C4-2B (cell line): ENCODE measurements around the gene PPP1R14D.
"Not testable (repeated sequence)": the region's sequence is repeated elsewhere in the genome, so short reads cannot be mapped to it uniquely, and the experiment has no call there.

Experiments used
- H3K27ac ChIP-seq: fragments of 450-650 bp; 2 replicates; pipeline ENCODE4 v1.5.1; 2017
- ZFX ChIP-seq: fragments of 450-650 bp; IDR thresholded peaks from 2 replicates; pipeline ENCODE4 v1.6.1; 2017
- TF ChIP-seq, protein P1 (sequence below): fragments of 450-650 bp; conservative IDR thresholded peaks from 2 replicates; pipeline ENCODE4 v1.5.1; 2017; ENCODE audit warnings: mild to moderate bottlenecking

The PPP1R14D gene

GRCh38 chr15:40870716-40871115 lies 42.2 kb upstream of the PPP1R14D start:
- no peak for TF ChIP-seq ZFX
- H3K27ac ChIP-seq: peak overlapping the region; percentile 92

DNA sequence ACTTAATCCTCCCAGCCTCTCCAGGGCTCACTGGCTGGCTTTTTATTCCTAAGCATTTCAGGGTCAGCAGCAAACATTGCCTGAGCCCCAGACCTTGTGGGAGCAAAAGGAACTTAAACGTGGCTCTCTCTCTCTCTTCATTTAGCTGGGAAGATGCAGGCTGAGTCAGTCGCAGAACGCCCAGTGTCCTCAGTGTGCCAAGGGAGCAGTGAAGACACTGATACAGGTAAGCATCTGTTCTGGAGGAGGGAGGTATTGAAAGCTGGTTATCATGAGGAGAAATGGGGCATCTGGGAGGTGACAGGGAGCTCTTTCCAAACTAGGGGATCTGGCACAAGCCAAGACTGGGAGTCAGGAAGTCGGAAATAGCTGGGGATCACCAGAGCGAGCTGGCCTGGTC lies 41.2 kb upstream of the PPP1R14D start:
- TF ChIP-seq, protein P1, sequence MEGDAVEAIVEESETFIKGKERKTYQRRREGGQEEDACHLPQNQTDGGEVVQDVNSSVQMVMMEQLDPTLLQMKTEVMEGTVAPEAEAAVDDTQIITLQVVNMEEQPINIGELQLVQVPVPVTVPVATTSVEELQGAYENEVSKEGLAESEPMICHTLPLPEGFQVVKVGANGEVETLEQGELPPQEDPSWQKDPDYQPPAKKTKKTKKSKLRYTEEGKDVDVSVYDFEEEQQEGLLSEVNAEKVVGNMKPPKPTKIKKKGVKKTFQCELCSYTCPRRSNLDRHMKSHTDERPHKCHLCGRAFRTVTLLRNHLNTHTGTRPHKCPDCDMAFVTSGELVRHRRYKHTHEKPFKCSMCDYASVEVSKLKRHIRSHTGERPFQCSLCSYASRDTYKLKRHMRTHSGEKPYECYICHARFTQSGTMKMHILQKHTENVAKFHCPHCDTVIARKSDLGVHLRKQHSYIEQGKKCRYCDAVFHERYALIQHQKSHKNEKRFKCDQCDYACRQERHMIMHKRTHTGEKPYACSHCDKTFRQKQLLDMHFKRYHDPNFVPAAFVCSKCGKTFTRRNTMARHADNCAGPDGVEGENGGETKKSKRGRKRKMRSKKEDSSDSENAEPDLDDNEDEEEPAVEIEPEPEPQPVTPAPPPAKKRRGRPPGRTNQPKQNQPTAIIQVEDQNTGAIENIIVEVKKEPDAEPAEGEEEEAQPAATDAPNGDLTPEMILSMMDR: no peak
- TF ChIP-seq ZFX: no peak
- peak overlapping the region; percentile 92; the same call in 1 of the 2 replicates for H3K27ac ChIP-seq

DNA sequence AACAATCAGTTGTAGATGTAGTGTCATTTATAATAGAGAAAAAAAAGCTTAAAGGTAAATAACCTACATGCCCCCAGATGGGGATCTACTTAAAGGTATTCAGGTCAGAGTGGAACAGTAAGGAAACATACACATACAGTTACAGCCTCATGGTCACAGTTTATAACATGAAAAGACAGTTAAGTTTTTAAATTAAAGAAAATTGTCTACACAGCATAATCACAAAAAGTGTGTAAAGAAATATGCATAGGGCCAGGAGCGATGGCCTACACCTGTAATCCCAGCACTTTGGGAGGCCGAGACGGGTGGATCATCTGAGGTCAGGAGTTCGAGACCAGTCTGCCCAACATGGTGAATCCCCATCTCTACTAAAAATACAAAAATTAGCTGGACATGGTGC lies 38.7 kb upstream of the PPP1R14D start:
- H3K27ac ChIP-seq: no peak overlapping the region
- TF ChIP-seq ZFX: no peak
- TF ChIP-seq, protein P1: no peak

DNA sequence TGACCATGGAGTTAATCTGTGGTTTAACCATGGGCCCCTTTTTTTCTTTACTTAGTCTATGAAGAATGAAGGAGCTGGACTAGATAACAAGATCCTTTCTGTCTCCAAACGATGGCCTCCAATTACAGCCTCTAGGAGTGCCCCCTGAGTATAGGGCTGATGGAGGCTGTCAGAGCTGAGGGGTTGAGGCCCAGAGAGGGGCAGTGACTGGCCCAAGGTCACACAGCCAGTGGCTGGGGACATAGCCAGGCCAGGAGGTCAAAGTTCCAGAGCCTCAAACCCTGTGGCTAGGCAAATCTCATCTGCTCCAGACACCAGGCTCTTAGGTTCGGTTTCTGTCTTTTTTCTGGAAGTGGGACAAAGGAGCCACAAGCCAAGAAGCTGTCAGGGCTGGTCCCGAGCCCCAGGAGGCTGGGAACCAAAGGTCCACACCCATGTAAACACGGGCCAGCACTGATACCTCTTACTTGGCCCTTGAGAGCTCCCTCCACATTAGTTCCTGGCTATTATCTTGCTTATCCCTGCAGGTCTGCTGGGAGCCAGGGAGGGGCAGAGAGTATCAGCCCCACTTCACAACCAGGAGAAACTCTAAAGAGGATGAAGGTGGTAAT lies 35.3 kb upstream of the PPP1R14D start:
- no peak overlapping the region for H3K27ac ChIP-seq

GRCh38 chr15:40861147-40861546 lies 32.6 kb upstream of the PPP1R14D start:
- not testable (repeated sequence) for H3K27ac ChIP-seq

More for the DNA sequence above, 35.3 kb upstream of the PPP1R14D start:
- TF ChIP-seq, protein P1: no peak
- TF ChIP-seq ZFX: no peak

GRCh38 chr15:40859206-40859851 lies 30.8 kb upstream of the PPP1R14D start:
- TF ChIP-seq ZFX: no peak
- TF ChIP-seq, protein P1: peak; percentile 89
- no peak overlapping the region for H3K27ac ChIP-seq

GRCh38 chr15:40858706-40859105 lies 30.2 kb upstream of the PPP1R14D start:
- peak overlapping the region; percentile 80; the same call in 1 of the 2 replicates for H3K27ac ChIP-seq
- TF ChIP-seq, protein P1: no peak
- TF ChIP-seq ZFX: no peak

DNA sequence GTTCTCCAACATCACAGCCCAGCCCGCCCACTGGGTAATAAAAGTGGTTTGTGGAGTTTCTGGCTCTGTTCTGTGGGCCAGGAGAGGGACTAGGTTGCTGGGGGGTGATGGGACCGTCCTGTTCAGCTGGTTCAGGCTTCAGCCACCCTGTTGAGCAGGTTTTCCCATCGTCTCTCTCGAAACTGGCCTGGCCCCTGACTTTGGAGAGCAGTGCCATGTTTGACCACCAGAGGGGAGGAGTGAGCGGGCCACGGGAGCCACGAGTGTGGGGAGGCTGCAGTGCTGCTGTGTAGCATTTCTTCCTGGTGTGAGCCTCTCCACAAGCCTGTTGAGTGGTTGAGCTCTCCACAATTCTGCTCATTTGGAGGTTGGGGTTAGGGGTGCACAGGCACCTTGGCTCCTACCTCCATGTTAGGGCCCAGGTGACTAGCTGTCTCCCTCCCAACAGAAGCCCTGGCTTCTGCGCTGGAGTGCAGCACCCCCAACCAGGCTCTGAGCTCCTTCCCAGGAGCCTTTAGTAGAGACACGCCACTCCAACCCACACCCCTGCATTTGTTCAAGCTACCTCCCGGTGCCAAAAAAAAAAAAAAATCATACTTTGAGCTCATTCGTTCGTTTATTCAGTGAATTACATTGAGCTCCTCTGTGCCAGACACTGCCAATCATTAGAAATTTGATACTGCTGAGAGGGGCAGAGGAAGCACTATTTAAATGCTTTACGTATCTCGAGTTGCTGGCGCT lies 29.3 kb upstream of the PPP1R14D start:
- TF ChIP-seq, protein P1: peak; percentile 99
- no peak for TF ChIP-seq ZFX
- H3K27ac ChIP-seq: peak overlapping the region; percentile 80
